NCI-H226 (cell line): ENCODE data around the gene DMGDH.

Source experiments
- DNase-seq: peaks from one replicate; pipeline ENCODE4 v3.0.0-alpha.2; 2015

Gene DMGDH

DNA sequence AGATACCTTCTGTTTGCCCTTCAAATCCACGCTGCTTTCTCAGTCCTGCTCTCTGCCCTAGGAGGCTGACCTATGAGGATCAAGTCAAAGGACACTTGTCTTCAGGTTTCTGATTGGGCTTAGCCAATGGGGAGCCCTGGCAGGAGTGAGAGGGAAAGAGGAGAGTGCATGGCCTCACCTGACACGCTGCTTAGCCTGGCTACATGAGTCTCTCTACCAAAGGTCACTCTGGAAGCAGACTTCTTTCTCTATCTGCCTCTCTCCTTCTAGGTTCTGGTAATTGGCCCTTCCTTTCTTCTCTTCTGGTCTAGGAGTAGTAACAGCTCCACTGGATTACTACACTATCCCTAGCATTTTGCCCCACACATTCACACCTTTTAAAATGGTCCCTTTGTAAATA lies 97.5 kb downstream of the DMGDH start:
- no peak for DNase-seq

DNA sequence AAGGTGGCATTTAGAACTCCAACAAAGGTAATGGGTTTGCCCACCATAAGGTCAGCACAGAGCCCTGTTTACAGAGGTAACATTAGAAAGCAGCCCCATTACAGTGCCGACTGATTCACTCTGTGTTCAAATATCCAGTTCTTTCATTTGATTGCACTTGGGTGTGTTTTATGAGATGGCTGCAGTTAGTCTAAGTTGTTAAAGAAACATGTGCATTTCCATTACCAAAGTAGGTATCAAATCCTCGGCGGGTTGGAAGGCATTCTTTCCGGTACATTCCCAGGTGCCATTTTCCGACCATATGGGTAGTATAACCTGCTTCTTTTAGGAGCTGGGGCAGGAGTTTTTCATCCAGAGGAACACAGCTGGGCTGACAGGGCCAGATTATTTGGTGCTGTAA lies 100.7 kb downstream of the DMGDH start:
- no peak for DNase-seq

DNA sequence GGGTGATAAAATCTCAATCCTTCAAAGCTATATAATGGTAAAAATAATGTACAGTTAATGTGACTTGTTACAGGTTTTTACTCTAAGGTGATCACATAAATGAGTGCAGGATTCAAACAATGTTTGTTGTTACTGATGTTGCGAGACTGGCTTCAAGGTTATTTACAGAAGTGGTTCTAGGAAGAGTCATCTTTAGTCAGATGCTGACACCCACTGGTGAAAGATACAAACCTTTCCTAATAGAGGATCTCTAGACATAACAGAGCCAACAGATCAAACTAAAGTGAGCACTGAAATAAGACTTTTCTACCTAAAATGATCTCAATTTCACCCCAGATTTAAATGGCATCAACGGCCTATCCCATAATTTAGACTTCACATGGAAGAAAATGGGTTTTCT lies 104.6 kb downstream of the DMGDH start:
- DNase-seq: peak; percentile 37

DNA sequence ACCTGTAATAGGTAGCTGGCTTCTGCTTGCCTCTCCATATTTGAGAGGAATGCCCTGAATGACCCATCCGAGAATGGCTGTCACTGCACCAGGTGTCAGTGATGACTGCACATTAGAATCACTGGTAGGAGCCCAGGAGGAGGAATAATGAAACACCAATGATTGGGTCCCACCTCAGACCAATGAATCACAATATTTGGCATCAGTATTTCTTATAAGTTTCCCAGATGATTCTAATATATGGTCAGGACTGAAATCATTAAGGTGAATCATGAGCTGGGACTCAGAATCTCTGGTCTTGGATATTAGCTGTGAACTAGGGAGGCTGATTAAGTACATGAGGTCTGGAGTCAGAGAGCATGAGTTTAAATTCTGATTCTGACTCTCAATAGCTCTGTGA lies 107.7 kb downstream of the DMGDH start:
- DNase-seq: no peak

DNA sequence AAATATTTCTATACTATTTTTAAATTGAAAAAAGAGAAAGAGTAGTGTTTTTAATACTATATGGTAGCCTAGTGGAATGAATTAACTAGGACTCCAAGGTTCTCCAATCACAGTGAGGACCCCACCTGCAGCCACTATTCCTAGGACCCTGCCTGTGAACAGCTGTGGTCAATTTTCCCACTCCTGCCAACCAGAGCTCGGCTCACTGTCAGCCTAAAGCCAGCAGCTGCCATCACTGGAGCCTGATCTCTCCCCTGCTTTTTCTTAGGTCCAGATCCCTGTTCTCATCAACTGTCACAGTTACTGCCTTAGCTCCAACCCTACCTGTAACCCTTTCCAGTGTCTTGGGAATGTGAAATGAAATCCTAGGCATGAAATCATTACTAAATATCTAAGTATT lies 109.7 kb downstream of the DMGDH start:
- DNase-seq: no peak

DNA sequence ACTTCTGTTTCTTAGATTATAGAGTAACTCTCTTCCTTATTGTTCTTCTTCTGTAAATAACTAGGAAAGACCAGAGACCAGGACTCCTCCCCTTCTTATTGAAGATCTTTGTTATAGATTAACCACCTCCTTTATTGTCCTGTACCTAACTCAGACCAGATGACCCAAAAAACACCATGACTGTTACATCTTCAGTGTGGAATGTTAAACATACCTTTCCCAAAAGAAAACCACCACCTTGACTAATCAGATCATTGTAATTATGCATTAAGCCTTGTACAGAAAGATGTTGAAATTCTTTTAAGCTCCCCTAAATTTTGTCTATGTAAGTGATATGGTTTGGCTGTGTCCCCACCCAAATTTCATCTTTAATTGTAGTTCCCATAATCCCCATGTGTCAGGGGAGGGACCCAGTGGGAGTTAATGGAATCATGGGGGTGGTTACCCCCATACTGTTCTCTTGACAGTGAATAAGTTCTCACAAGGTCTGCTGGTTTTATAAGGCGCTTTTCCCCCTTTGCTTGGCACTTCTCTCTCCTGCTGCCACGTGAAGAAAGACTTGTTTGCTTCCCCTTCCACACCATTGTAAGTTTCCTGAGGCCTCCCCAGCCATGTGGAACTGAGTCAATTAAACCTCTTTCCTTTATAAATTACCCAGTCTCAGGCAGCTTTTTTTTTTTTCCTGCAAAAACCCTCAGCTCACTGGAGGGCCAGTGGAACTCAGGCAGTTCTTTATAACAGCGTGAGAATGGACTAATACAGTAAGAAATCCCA lies 110.6 kb downstream of the DMGDH start:
- no peak for DNase-seq

DNA sequence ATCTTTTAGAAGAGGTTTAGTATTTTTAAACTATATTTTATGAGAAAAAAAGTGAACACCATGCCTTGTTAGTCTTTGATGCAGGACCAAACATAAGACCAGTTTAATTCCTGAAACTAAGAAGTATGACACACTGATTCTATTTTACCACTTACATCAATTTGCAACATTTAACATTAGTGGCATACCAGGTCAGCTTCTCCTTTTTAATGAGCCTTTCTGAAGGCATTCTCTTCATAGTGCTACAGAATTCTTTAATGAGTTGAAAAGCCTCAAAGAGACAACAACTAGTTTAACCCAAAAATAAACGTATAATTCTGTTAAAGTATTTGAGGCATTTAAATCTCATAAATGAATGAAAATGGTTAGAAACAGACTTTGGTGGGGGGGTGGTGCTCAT lies 112.6 kb downstream of the DMGDH start:
- no peak for DNase-seq

DNA sequence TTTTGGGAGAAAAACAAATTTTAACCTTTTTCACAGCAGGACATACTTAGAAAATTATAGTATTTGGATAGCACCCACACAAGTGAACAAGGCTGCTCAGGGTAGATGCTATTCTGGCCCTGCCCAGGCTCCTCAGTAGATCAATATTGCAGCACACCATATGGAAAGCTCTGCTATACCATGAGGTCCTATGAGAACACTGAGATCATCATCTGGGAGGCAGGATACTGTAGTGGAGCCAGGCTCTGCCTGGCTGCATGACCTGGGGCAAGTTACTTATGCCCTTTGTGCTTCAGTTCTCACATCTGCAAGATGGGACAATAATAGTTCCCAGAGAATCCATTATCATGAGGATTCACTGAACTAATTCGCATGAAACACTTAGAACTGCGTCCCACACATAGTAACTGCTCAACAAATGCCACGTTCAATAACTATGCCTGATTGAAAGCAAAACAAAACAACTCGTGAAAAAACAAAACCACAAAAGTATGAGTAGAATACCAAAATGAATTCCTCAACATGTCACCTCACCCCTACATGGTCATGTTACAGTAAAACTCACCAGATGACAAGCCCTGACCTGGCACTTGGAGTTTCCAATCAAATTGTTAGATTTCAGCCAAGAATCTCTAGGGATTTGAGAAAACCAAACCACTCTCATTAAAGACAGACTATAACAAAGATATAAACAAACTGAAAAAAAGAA lies 116.2 kb downstream of the DMGDH start:
- no peak for DNase-seq
